ENCODE measurements around the gene SULF2.
A peak's percentile ranks its signal among the peaks of the same experiment; 100 is the strongest.

The SULF2 gene

GRCh38 chr20:47669152-47669425, 116.2 kb downstream of the SULF2 start:
- H3K9me3 Mint-ChIP-seq, result no peaks in the 10 kb centered on the region
- H3K27me3 Mint-ChIP-seq, result no peaks in the 10 kb centered on the region
- H3K4me1 Mint-ChIP-seq, result no peaks in the 10 kb centered on the region
- no peaks in the 10 kb centered on the region for H3K36me3 Mint-ChIP-seq (ENCODE audit: low read depth)
- H3K4me3 Mint-ChIP-seq, result no peak overlapping the region
- DNase-seq (no peak), ATAC-seq (no peak)
- H3K27ac Mint-ChIP-seq, result no peak overlapping the region

GRCh38 chr20:47668313-47669151, 116.7 kb downstream of the SULF2 start:
- no peak overlapping the region for H3K27ac Mint-ChIP-seq
- H3K36me3 Mint-ChIP-seq (ENCODE audit: low read depth), result no peaks in the 10 kb centered on the region
- no peaks in the 10 kb centered on the region for H3K27me3 Mint-ChIP-seq
- DNase-seq (no peak), ATAC-seq (no peak)
- H3K9me3 Mint-ChIP-seq, result no peaks in the 10 kb centered on the region
- H3K4me1 Mint-ChIP-seq, result peaks cover 2% of the 10 kb centered on the region
- no peak overlapping the region for H3K4me3 Mint-ChIP-seq

- Mint-ChIP-seq H3K27ac (no peak overlapping the region), H3K27me3 (no peaks in the 10 kb centered on the region), H3K9me3 (no peaks in the 10 kb centered on the region), H3K4me1 (peaks cover 3% of the 10 kb centered on the region), H3K36me3 (ENCODE audit: low read depth) (no peaks in the 10 kb centered on the region), H3K4me3 (no peak overlapping the region)
- no peak for DNase-seq
- ATAC-seq, result no peak
These were observed 117.6 kb downstream of the SULF2 start for GRCh38 chr20:47667531-47668312.

DNA sequence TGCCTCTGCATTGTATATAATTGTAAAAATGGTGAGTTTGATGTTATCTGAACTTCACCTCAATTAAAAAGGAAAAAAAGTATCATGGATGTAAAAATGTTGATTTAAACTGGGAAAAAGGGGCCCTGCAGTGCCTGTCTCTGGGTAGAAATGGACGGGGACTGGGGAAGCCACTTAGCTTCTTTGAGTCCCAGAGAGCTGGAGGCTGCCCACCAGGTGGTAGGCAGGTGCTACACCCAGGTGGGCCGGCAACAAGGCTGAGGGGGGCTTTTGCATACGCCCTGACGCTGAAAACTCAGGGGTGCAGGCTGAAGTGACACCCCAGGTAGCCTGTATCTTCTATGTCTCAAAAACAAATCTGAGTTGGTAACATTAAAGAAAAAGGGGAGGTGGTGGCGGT, 118.2 kb downstream of the SULF2 start:
- DNase-seq (no peak), ATAC-seq (no peak)
- no peaks in the 10 kb centered on the region for H3K36me3 Mint-ChIP-seq (ENCODE audit: low read depth)
- peaks cover 3% of the 10 kb centered on the region for H3K4me1 Mint-ChIP-seq
- no peaks in the 10 kb centered on the region for H3K9me3 Mint-ChIP-seq
- no peaks in the 10 kb centered on the region for H3K27me3 Mint-ChIP-seq
- no peak overlapping the region for H3K27ac Mint-ChIP-seq
- no peak overlapping the region for H3K4me3 Mint-ChIP-seq

DNA sequence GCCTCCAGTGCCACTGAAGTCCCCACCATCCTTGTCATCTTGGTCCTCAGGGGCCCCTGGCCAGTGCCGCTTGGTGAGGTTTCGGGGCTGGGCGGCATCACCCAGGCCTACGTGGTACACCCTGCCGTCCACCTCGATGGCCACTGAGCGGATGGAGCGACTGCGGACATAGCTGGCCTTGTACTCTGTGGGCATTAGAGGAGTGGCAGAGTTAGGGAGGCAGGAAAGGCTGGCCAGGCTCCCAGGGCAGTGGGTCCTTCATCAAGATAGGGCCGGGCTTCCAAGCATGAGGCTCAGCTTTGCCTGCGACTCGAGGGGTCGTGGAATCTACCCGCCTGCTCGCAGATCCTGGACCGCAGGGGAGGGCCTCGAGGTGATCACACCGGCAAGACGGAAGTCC, 119.0 kb downstream of the SULF2 start:
- H3K4me1 Mint-ChIP-seq, result peaks cover 3% of the 10 kb centered on the region
- H3K27ac Mint-ChIP-seq, result no peak overlapping the region
- no peak overlapping the region for H3K4me3 Mint-ChIP-seq
- H3K9me3 Mint-ChIP-seq, result no peaks in the 10 kb centered on the region
- ATAC-seq, result no peak
- H3K36me3 Mint-ChIP-seq (ENCODE audit: low read depth), result no peaks in the 10 kb centered on the region
- no peaks in the 10 kb centered on the region for H3K27me3 Mint-ChIP-seq
- no peak for DNase-seq

GRCh38 chr20:47665221-47665991, 119.9 kb downstream of the SULF2 start:
- Mint-ChIP-seq H3K27ac (no peak overlapping the region), H3K27me3 (no peaks in the 10 kb centered on the region)

GRCh38 chr20:47664744-47665143, 120.5 kb downstream of the SULF2 start:
- no peaks in the 10 kb centered on the region for H3K9me3 Mint-ChIP-seq
- DNase-seq, result no peak
- H3K27me3 Mint-ChIP-seq, result no peaks in the 10 kb centered on the region
- peaks cover 3% of the 10 kb centered on the region for H3K4me1 Mint-ChIP-seq
- peaks cover 9% of the 10 kb centered on the region for H3K36me3 Mint-ChIP-seq (ENCODE audit: low read depth)
- ATAC-seq, result no peak
- H3K27ac Mint-ChIP-seq, result no peak overlapping the region
- H3K4me3 Mint-ChIP-seq, result no peak overlapping the region

More at GRCh38 chr20:47665221-47665991, 119.9 kb downstream of the SULF2 start:
- no peak overlapping the region for H3K4me3 Mint-ChIP-seq
- DNase-seq (no peak), ATAC-seq (no peak)
- peaks cover 3% of the 10 kb centered on the region for H3K4me1 Mint-ChIP-seq
- H3K36me3 Mint-ChIP-seq (ENCODE audit: low read depth), result peaks cover 4% of the 10 kb centered on the region
- H3K9me3 Mint-ChIP-seq, result no peaks in the 10 kb centered on the region

DNA sequence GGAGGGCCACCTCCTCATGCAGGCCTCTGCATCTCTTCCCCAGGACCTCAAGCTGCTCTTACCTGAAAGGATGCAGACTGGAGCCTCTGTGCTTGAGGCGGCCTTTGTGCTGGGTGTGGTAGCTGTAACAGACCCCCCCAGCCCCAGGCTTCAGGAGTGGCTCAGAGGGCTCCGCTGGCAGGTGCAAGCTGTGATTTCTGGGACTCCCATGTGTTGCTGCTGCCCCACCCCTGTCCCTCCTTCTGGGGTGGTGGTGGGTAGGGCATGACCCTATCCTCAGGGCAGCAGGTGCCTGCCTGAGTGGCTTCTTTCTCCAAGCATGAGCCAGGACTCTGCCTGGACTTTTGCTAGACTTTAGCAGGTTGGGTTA, 121.2 kb downstream of the SULF2 start:
- H3K27ac Mint-ChIP-seq, result peak overlapping the region; percentile 35
- peaks cover 11% of the 10 kb centered on the region for H3K36me3 Mint-ChIP-seq (ENCODE audit: low read depth)
- H3K27me3 Mint-ChIP-seq, result no peaks in the 10 kb centered on the region
- no peak overlapping the region for H3K4me3 Mint-ChIP-seq
- peaks cover 3% of the 10 kb centered on the region for H3K4me1 Mint-ChIP-seq
- no peaks in the 10 kb centered on the region for H3K9me3 Mint-ChIP-seq
- DNase-seq, result no peak
- ATAC-seq, result peak; percentile 3

GRCh38 chr20:47663354-47664067, 121.8 kb downstream of the SULF2 start:
- peaks cover 11% of the 10 kb centered on the region for H3K36me3 Mint-ChIP-seq (ENCODE audit: low read depth)

DNA sequence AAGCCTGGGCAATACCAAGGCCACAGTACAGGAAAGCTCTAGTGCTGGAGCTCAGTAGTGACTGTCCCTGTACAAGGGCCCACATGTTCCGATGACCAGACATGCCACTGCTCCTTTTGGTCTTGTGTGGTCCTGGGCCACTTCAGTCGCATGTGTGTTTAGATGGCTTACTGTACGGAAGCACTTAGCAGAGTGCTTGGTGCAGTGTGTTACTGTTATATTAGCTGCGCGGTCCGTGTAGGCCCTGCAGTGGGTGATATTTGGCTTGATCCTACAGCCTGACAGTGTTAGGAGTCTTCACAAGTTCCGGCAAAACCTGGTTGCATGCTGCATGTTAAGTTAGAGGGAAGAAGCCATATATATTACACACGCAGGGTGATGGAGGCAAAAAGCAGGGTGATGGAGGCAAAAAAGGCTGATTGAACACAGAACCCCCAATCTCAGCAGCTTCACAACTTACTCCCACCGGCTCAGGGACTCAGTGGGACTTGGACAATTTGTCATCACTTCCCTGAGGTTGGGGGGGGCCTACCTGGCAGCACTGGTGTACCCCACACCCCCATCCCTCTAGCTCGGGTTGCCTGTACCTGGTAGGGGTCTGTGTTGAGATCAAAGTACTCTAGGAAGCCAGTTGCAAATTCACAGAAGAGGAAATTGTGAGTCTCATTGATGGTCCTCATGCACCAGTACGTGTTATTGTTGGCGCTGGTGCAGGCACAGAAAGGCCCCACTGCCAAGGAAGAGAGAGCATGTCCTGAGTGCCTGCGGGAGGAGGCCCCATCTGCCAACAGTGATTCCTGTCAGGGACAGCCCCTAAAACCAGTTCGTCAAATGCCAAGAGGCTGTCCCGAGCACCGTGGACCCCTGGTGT, 122.6 kb downstream of the SULF2 start:
- Mint-ChIP-seq H3K4me3 (no peak overlapping the region), H3K27me3 (no peaks in the 10 kb centered on the region), H3K4me1 (peaks cover 3% of the 10 kb centered on the region), H3K9me3 (no peaks in the 10 kb centered on the region), H3K27ac (no peak overlapping the region), H3K36me3 (ENCODE audit: low read depth) (peaks cover 16% of the 10 kb centered on the region)
- no peak for DNase-seq
- ATAC-seq, result no peak

More at GRCh38 chr20:47663354-47664067, 121.8 kb downstream of the SULF2 start:
- Mint-ChIP-seq H3K27ac (peak overlapping the region; percentile 35), H3K4me1 (peaks cover 3% of the 10 kb centered on the region), H3K9me3 (no peaks in the 10 kb centered on the region), H3K4me3 (no peak overlapping the region), H3K27me3 (no peaks in the 10 kb centered on the region)
- DNase-seq, result peak; percentile 76
- peak; percentile 67 for ATAC-seq

- DNase-seq (no peak), ATAC-seq (no peak)
- Mint-ChIP-seq H3K27ac (no peak overlapping the region), H3K27me3 (no peaks in the 10 kb centered on the region), H3K4me1 (peaks cover 3% of the 10 kb centered on the region), H3K9me3 (no peaks in the 10 kb centered on the region), H3K36me3 (ENCODE audit: low read depth) (peaks cover 24% of the 10 kb centered on the region), H3K4me3 (no peak overlapping the region)
These were observed 123.6 kb downstream of the SULF2 start for GRCh38 chr20:47661714-47662113.

- Mint-ChIP-seq H3K4me1 (peaks cover 3% of the 10 kb centered on the region), H3K4me3 (no peak overlapping the region), H3K9me3 (no peaks in the 10 kb centered on the region), H3K27ac (no peak overlapping the region), H3K27me3 (no peaks in the 10 kb centered on the region), H3K36me3 (ENCODE audit: low read depth) (peaks cover 28% of the 10 kb centered on the region)
- DNase-seq (no peak), ATAC-seq (no peak)
These were observed 124.1 kb downstream of the SULF2 start for GRCh38 chr20:47660983-47661700.

- H3K27ac Mint-ChIP-seq, result no peak overlapping the region
- peaks cover 29% of the 10 kb centered on the region for H3K36me3 Mint-ChIP-seq (ENCODE audit: low read depth)
- H3K4me3 Mint-ChIP-seq, result no peak overlapping the region
- DNase-seq (no peak), ATAC-seq (no peak)
- H3K9me3 Mint-ChIP-seq, result no peaks in the 10 kb centered on the region
- H3K4me1 Mint-ChIP-seq, result peaks cover 3% of the 10 kb centered on the region
- H3K27me3 Mint-ChIP-seq, result no peaks in the 10 kb centered on the region
These were observed 124.7 kb downstream of the SULF2 start for GRCh38 chr20:47660602-47660905.
